ENCODE results near the gene TRPM6. TPM values are rescaled to one million over a fixed set of nuclear protein-coding genes. Genes with fewer than 3 reads are reported as not detected.

Gene TRPM6
- total RNA-seq, 1 donor from 2014 or later = 0.18 TPM

- no peak for TF ChIP-seq CTCF (IDR thresholded peaks at IDR 0.05; ENCODE audit: unreplicated experiment)
- no peaks in the 10 kb centered on the region for H3K36me3 Mint-ChIP-seq
- no peak for DNase-seq (ENCODE audit: low spot score in 2 of 2, unreplicated experiment in 2 of 2)
- no peak overlapping the region for H3K4me3 Mint-ChIP-seq
- H3K27me3 Mint-ChIP-seq (ENCODE audit: low read depth) = no peaks in the 10 kb centered on the region
- no peaks in the 10 kb centered on the region for H3K4me1 Mint-ChIP-seq
- no peak overlapping the region for H3K27ac Mint-ChIP-seq
- H3K9me3 Mint-ChIP-seq = peaks cover 23% of the 10 kb centered on the region
These were observed 11.3 kb downstream of the TRPM6 start for GRCh38 chr9:74876382-74876949.

GRCh38 chr9:74875656-74876055, 12.1 kb downstream of the TRPM6 start:
- Mint-ChIP-seq H3K4me3 (no peak overlapping the region), H3K36me3 (no peaks in the 10 kb centered on the region), H3K27ac (no peak overlapping the region), H3K4me1 (no peaks in the 10 kb centered on the region), H3K9me3 (peaks cover 20% of the 10 kb centered on the region), H3K27me3 (ENCODE audit: low read depth) (no peaks in the 10 kb centered on the region)
- no peak for TF ChIP-seq CTCF (IDR thresholded peaks at IDR 0.05; ENCODE audit: unreplicated experiment)
- no peak for DNase-seq (ENCODE audit: low spot score in 2 of 2, unreplicated experiment in 2 of 2)

GRCh38 chr9:74874220-74874619, 13.5 kb downstream of the TRPM6 start:
- DNase-seq (ENCODE audit: low spot score in 2 of 2, unreplicated experiment in 2 of 2) = no peak
- H3K4me3 Mint-ChIP-seq = no peak overlapping the region
- H3K27me3 Mint-ChIP-seq (ENCODE audit: low read depth) = no peaks in the 10 kb centered on the region
- H3K9me3 Mint-ChIP-seq = peaks cover 7% of the 10 kb centered on the region
- TF ChIP-seq CTCF (IDR thresholded peaks at IDR 0.05; ENCODE audit: unreplicated experiment) = no peak
- no peaks in the 10 kb centered on the region for H3K36me3 Mint-ChIP-seq
- H3K4me1 Mint-ChIP-seq = no peaks in the 10 kb centered on the region
- H3K27ac Mint-ChIP-seq = no peak overlapping the region

GRCh38 chr9:74872619-74873233, 15.0 kb downstream of the TRPM6 start:
- no peak overlapping the region for H3K27ac Mint-ChIP-seq
- no peaks in the 10 kb centered on the region for H3K9me3 Mint-ChIP-seq
- no peaks in the 10 kb centered on the region for H3K27me3 Mint-ChIP-seq (ENCODE audit: low read depth)
- no peak for TF ChIP-seq CTCF (IDR thresholded peaks at IDR 0.05; ENCODE audit: unreplicated experiment)
- no peaks in the 10 kb centered on the region for H3K4me1 Mint-ChIP-seq
- DNase-seq (ENCODE audit: low spot score in 2 of 2, unreplicated experiment in 2 of 2) = no peak
- no peaks in the 10 kb centered on the region for H3K36me3 Mint-ChIP-seq
- no peak overlapping the region for H3K4me3 Mint-ChIP-seq

- no peak for DNase-seq (ENCODE audit: low spot score in 2 of 2, unreplicated experiment in 2 of 2)
- H3K36me3 Mint-ChIP-seq = no peaks in the 10 kb centered on the region
- no peak for TF ChIP-seq CTCF (IDR thresholded peaks at IDR 0.05; ENCODE audit: unreplicated experiment)
- no peaks in the 10 kb centered on the region for H3K9me3 Mint-ChIP-seq
- no peaks in the 10 kb centered on the region for H3K27me3 Mint-ChIP-seq (ENCODE audit: low read depth)
- H3K4me3 Mint-ChIP-seq = no peak overlapping the region
- H3K4me1 Mint-ChIP-seq = no peaks in the 10 kb centered on the region
- H3K27ac Mint-ChIP-seq = no peak overlapping the region
These were observed 20.2 kb downstream of the TRPM6 start for GRCh38 chr9:74867483-74867882.
